Activated CD4-positive, alpha-beta T cell treated with anti-CD3 and anti-CD28 coated beads, Interleukin-2, Interleukin-4, amounts not matched to agents 100 ng/mL and 50 ng/mL, durations not matched to agents 16 hours and 8 hours (primary cell): ENCODE results near the gene MCC.
"Not testable (repeated sequence)": the region's sequence is repeated elsewhere in the genome, so short reads cannot be mapped to it uniquely, and the experiment has no call there.

ENCODE experiments used
- DNase-seq: peaks from one replicate; pipeline ENCODE4 v3.0.0-alpha.2; 2020; ENCODE audit warnings: low spot score

The MCC gene

GRCh38 chr5:113425909-113426308, 62.3 kb downstream of the MCC start:
- DNase-seq = no peak

- DNase-seq = no peak
Observed at GRCh38 chr5:113421693-113422092, 66.6 kb downstream of the MCC start.

- no peak for DNase-seq
Observed at GRCh38 chr5:113405530-113405929, 82.7 kb downstream of the MCC start.

GRCh38 chr5:113404269-113404668, 84.0 kb downstream of the MCC start:
- DNase-seq = no peak

GRCh38 chr5:113397986-113398385, 90.3 kb downstream of the MCC start:
- not testable (repeated sequence) for DNase-seq

- no peak for DNase-seq
Observed at GRCh38 chr5:113397046-113397445, 91.2 kb downstream of the MCC start.

GRCh38 chr5:113394658-113395057, 93.6 kb downstream of the MCC start:
- no peak for DNase-seq

GRCh38 chr5:113390224-113390623, 98.0 kb downstream of the MCC start:
- peak; percentile 27 for DNase-seq

GRCh38 chr5:113389116-113389515, 99.1 kb downstream of the MCC start:
- no peak for DNase-seq

- no peak for DNase-seq
Observed at GRCh38 chr5:113387844-113388243, 100.4 kb downstream of the MCC start.

GRCh38 chr5:113384782-113385285, 103.4 kb downstream of the MCC start:
- DNase-seq = no peak

- no peak for DNase-seq
Observed at GRCh38 chr5:113382731-113383130, 105.5 kb downstream of the MCC start.

GRCh38 chr5:113381791-113382190, 106.5 kb downstream of the MCC start:
- DNase-seq = no peak

GRCh38 chr5:113380807-113381326, 107.4 kb downstream of the MCC start:
- no peak for DNase-seq

GRCh38 chr5:113379936-113380806, 108.1 kb downstream of the MCC start:
- no peak for DNase-seq

- DNase-seq = peak; percentile 63
Observed at GRCh38 chr5:113378959-113379541, 109.2 kb downstream of the MCC start.

GRCh38 chr5:113378514-113378913, 109.7 kb downstream of the MCC start:
- DNase-seq = no peak

GRCh38 chr5:113378081-113378480, 110.2 kb downstream of the MCC start:
- DNase-seq = peak; percentile 29

- DNase-seq = no peak
Observed at GRCh38 chr5:113376640-113377039, 111.6 kb downstream of the MCC start.

- no peak for DNase-seq
Observed at GRCh38 chr5:113375480-113376060, 112.7 kb downstream of the MCC start.

GRCh38 chr5:113373426-113373825, 114.8 kb downstream of the MCC start:
- DNase-seq = no peak

GRCh38 chr5:113371721-113372196, 116.5 kb downstream of the MCC start:
- DNase-seq = no peak

GRCh38 chr5:113367586-113367985, 120.7 kb downstream of the MCC start:
- no peak for DNase-seq
